ENCODE results near the gene MACROD1.
"Not testable (repeated sequence)": the region's sequence is repeated elsewhere in the genome, so short reads cannot be mapped to it uniquely, and the experiment has no call there.

The MACROD1 gene

GRCh38 chr11:63978551-63979239 lies 187.2 kb downstream of the MACROD1 start:
- in situ Hi-C loops (cut with MboI; ENCODE audit: low sequenced_read_pairs) = no loop called here
- Histone ChIP-seq H3K9me3 (peaks cover under 1% of the 10 kb centered on the region; the same call in 1 of the 2 replicates), H3K36me3 (replicated peaks) (peaks cover 19% of the 10 kb centered on the region), H3K27me3 (ENCODE audit: low read depth) (no peaks in the 10 kb centered on the region), H3K4me1 (peaks cover 8% of the 10 kb centered on the region), H3K4me3 (no peak overlapping the region)
- no peak for DNase-seq (ENCODE audit: low spot score in 2 of 2)

GRCh38 chr11:63974259-63975143 lies 191.4 kb downstream of the MACROD1 start, which contains the start of gene COX8A:
Gene COX8A, plus strand, starts transcription at chr11:63974620. Its CDS starts 61 bp downstream, at chr11:63974681.
- Histone ChIP-seq H3K4me3 (peak within 1 kb of the TSS; percentile 99), H3K27me3 (ENCODE audit: low read depth) (no peaks in the 10 kb centered on the region), H3K36me3 (replicated peaks) (peaks cover 19% of the 10 kb centered on the region), H3K9me3 (peaks cover 4% of the 10 kb centered on the region; the same call in 1 of the 2 replicates), H3K4me1 (peaks cover 8% of the 10 kb centered on the region)
- peak; percentile 98 to 100 for DNase-seq (ENCODE audit: low spot score in 2 of 2)
- in situ Hi-C loops (cut with MboI; ENCODE audit: low sequenced_read_pairs) = no loop called here

DNA sequence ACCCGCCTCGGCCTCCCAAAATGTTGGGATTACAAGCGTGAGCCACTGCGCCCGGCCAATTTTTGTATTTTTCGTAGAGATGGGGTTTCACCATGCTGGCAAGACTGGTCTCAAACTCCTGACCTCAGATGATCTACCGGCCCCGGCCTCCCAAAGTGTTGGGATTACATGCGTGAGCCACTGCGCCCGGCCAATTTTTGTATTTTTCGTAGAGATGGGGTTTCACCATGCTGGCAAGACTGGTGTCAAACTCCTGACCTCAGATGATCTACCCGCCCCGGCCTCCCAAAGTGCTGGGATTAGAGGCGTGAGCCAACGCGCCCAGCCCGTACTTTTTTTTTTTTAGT lies 192.0 kb downstream of the MACROD1 start:
- H3K9me3 ChIP-seq; in situ Hi-C loops (cut with MboI; ENCODE audit: low sequenced_read_pairs); H3K27me3 ChIP-seq (ENCODE audit: low read depth); H3K4me1 ChIP-seq; DNase-seq (ENCODE audit: low spot score in 2 of 2); H3K4me3 ChIP-seq: not testable (repeated sequence)
- H3K36me3 ChIP-seq (replicated peaks) = peaks cover 19% of the 10 kb centered on the region

DNA sequence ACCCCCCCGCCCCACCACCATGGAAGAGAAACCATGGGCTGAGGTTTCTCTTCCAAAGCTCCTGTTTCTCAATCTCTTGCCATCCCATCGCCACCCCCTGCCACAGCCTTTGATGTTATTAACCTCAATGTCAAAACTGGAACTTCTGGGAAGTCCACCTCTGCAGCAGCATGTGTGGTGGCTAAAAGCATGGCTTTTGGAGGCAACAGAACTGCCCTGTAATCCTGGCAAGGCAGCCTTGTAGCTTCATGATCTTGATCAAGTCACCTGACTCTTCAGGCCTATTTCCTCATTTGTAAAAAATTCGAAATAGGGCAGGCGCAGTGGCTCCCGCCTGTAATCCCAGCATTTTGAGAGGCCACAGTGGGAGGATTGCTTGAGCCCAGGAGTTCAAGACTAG lies 195.0 kb downstream of the MACROD1 start:
- H3K9me3 ChIP-seq = peaks cover 4% of the 10 kb centered on the region; the same call in 1 of the 2 replicates
- peaks cover 12% of the 10 kb centered on the region for H3K36me3 ChIP-seq (replicated peaks)
- DNase-seq (ENCODE audit: low spot score in 2 of 2) = no peak
- no peak overlapping the region for H3K4me3 ChIP-seq
- in situ Hi-C loops (cut with MboI; ENCODE audit: low sequenced_read_pairs) = no loop called here
- no peaks in the 10 kb centered on the region for H3K27me3 ChIP-seq (ENCODE audit: low read depth)
- H3K4me1 ChIP-seq = peaks cover under 1% of the 10 kb centered on the region; the same call in 1 of the 2 replicates

GRCh38 chr11:63969461-63969860 lies 196.5 kb downstream of the MACROD1 start:
- H3K9me3 ChIP-seq = peaks cover 4% of the 10 kb centered on the region; the same call in 1 of the 2 replicates
- H3K36me3 ChIP-seq (replicated peaks) = peaks cover under 1% of the 10 kb centered on the region
- in situ Hi-C loops (cut with MboI; ENCODE audit: low sequenced_read_pairs) = no loop called here
- no peak for DNase-seq (ENCODE audit: low spot score in 2 of 2)
- H3K4me3 ChIP-seq = no peak overlapping the region
- no peaks in the 10 kb centered on the region for H3K4me1 ChIP-seq
- H3K27me3 ChIP-seq (ENCODE audit: low read depth) = no peaks in the 10 kb centered on the region

DNA sequence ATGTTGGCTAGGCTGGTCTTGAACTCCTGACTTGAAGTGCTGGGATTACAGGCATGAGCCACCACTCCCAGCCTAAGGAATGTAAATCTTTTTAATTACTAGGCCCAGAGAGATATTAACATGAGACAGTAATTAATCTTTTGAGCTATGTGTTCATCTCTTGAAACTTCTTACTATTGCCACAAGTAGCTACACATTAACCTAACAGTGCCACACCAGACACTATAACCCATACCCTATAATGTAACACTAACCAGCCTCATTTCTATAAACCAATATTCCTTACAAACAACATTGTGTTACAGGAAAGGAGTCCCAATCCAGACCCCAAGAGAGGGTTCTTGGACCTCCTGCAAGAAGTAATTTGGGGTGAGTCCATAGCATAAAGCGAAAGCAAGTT lies 199.5 kb downstream of the MACROD1 start:
- DNase-seq (ENCODE audit: low spot score in 2 of 2) = no peak
- no peaks in the 10 kb centered on the region for H3K4me1 ChIP-seq
- H3K27me3 ChIP-seq (ENCODE audit: low read depth) = no peaks in the 10 kb centered on the region
- no peak overlapping the region for H3K4me3 ChIP-seq
- in situ Hi-C loops (cut with MboI; ENCODE audit: low sequenced_read_pairs) = no loop called here
- no peaks in the 10 kb centered on the region for H3K36me3 ChIP-seq (replicated peaks)
- no peaks in the 10 kb centered on the region for H3K9me3 ChIP-seq

- H3K4me1 ChIP-seq; H3K36me3 ChIP-seq (replicated peaks); H3K4me3 ChIP-seq; H3K9me3 ChIP-seq; H3K27me3 ChIP-seq (ENCODE audit: low read depth); DNase-seq (ENCODE audit: low spot score in 2 of 2); in situ Hi-C loops (cut with MboI; ENCODE audit: low sequenced_read_pairs): not testable (repeated sequence)
Observed at GRCh38 chr11:63963895-63964294, 202.0 kb downstream of the MACROD1 start.

DNA sequence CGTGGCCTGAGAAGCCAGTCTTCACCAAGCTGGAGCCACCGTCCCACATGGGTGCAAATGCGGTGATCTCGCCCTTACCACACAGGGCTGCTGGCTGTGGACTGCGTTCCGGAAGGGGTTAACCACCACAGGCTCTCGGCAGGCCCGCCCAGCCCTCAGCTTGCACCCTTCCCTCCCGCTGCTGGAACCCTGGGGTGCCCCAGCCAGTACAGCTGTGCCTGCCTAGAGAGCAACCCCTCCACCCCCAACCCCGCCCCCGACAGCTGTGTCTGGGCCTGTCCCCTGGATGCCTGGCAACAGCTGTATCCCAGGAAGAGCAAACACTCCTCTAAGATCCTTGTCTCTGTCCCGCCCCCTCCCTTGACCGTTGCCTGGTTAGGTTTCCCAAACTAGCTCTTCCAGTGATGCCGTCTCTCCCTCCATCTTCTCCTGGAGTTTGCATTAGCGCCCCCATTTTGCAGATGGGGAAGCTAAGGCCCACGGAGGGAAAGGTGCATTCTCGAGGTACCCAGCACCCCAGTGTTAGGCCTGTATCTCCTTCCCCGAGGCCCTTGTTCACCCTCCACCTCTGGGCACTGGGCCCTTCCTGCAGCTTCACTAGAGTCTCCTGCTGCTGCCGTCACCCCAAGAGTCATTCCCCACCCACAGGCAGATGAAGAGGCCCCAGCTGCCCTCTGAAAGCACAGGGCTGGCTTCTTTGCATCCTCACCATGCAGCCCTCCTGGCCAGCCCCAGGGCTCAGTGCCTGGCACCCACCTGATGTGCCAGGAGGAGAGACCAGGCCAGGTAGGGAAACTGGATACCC lies 204.1 kb downstream of the MACROD1 start:
- DNase-seq (ENCODE audit: low spot score in 2 of 2) = no peak
- no peak overlapping the region for H3K4me3 ChIP-seq
- H3K9me3 ChIP-seq = no peaks in the 10 kb centered on the region
- peaks cover 5% of the 10 kb centered on the region; the same call in 1 of the 2 replicates for H3K36me3 ChIP-seq (replicated peaks)
- no peaks in the 10 kb centered on the region for H3K27me3 ChIP-seq (ENCODE audit: low read depth)
- no peaks in the 10 kb centered on the region for H3K4me1 ChIP-seq
- in situ Hi-C loops (cut with MboI; ENCODE audit: low sequenced_read_pairs) = no loop called here

DNA sequence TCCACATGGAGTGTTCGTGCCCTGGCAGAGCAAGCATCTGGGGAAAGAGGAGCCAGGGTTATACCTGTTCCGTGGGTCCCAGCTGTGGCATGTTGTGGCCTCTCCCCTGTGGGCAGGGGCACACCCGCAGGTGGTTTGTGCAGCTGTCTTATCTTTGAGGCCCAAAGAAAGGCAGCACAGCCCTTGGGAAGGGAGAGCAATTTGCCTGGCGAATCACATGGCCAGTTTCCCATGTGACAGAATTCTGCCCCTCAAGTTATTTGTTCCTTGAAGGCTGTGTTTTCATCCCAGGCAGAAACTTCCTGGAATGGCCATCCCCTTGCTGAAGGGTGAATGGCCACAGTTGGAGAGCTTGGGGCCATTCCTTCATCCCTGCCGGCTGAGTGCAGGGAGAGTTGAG lies 207.9 kb downstream of the MACROD1 start:
- Histone ChIP-seq H3K27me3 (ENCODE audit: low read depth) (no peaks in the 10 kb centered on the region), H3K36me3 (replicated peaks) (peaks cover 39% of the 10 kb centered on the region), H3K9me3 (no peaks in the 10 kb centered on the region), H3K4me3 (no peak overlapping the region), H3K4me1 (no peaks in the 10 kb centered on the region)
- no peak for DNase-seq (ENCODE audit: low spot score in 2 of 2)
- in situ Hi-C loops (cut with MboI; ENCODE audit: low sequenced_read_pairs) = no loop called here

GRCh38 chr11:63952570-63952969 lies 213.3 kb downstream of the MACROD1 start:
- H3K9me3 ChIP-seq = no peaks in the 10 kb centered on the region
- H3K27me3 ChIP-seq (ENCODE audit: low read depth) = no peaks in the 10 kb centered on the region
- H3K36me3 ChIP-seq (replicated peaks) = peaks cover 60% of the 10 kb centered on the region
- no peak for DNase-seq (ENCODE audit: low spot score in 2 of 2)
- in situ Hi-C loops (cut with MboI; ENCODE audit: low sequenced_read_pairs) = no loop called here
- no peaks in the 10 kb centered on the region for H3K4me1 ChIP-seq
- no peak overlapping the region for H3K4me3 ChIP-seq

DNA sequence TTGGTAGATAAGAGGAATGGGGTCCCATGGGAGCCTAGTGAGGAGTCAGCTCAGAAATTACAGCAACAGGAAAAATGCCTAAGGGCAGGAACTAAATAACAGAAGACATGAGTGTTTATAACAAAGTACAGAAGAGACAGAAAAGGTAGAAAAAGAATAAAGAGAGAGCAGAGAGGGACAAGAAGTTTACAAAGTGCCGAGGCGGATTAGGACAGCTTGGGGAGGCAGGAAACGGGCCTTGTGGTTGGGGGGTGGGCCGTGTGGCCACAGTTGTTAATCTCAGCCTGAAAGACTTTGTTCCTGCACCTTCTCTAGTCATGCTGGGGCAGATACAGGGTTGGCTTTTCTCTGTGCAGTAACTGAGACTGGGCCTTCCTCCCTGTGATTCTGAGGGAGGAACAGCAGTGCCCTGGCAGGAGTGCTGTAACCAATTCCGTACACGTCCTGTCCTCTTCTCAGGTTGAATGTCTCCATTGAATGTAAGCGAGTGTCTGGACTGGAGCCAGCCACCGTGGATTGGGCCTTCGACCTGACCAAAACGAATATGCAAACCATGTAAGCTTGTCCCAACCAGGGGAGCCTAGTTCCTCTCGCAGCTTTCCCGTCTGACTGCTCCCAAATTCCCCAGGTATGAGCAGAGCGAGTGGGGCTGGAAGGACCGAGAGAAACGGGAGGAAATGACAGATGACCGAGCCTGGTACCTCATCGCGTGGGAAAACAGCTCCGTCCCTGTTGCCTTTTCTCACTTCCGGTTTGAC lies 214.0 kb downstream of the MACROD1 start:
- Histone ChIP-seq H3K27me3 (ENCODE audit: low read depth) (no peaks in the 10 kb centered on the region), H3K9me3 (no peaks in the 10 kb centered on the region), H3K4me3 (no peak overlapping the region), H3K36me3 (replicated peaks) (peaks cover 61% of the 10 kb centered on the region), H3K4me1 (no peaks in the 10 kb centered on the region)
- peak in 1 of 2 experiments; percentile 35 for DNase-seq (ENCODE audit: low spot score in 2 of 2)
- in situ Hi-C loops (cut with MboI; ENCODE audit: low sequenced_read_pairs) = no loop called here
